Right forelimb (tissue), 1 donor: ENCODE measurements around the gene DAPP1.

Experiments used
- DNase-seq: peaks from one replicate; pipeline ENCODE4 v3.0.0-alpha.2; 2018

Gene DAPP1

DNA sequence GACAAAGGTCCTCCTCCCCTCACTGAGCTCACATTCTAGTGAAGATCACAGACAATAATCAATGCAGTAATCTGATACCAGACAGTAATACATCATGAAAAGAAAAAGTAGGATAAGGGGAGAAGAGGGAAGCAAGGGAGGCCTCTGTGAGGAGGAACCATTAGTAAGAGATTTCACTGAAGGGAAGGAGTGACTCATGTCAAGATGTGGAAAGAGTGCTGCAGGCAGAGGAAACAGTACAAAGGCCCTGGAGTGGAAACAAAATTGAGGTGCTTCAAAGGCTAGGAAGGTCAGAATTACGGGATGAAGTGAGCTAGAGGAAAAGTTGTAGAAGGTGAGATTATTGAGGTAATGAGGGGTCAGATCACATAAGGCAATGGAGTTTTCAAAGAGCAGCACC, 39.5 kb downstream of the DAPP1 start:
- DNase-seq = no peak

DNA sequence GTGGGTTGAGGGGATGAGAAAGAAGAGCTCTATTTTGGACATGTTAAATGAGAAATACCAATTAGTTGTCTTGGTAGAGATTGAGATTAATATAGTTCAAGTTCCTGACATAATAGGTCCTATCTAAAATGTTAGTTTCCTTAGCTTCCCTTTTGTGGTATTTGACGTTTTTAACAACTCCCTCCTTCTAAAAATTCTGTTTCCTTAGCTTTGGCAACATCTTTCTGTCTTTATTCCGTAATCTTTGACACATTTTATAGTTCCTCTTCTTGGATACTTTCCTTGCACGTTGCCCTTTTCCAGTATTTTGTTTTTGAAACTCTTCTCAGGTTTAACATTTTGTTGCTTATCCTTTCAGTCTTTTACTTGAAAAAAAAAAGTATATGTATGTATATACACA, 40.7 kb downstream of the DAPP1 start:
- no peak for DNase-seq

DNA sequence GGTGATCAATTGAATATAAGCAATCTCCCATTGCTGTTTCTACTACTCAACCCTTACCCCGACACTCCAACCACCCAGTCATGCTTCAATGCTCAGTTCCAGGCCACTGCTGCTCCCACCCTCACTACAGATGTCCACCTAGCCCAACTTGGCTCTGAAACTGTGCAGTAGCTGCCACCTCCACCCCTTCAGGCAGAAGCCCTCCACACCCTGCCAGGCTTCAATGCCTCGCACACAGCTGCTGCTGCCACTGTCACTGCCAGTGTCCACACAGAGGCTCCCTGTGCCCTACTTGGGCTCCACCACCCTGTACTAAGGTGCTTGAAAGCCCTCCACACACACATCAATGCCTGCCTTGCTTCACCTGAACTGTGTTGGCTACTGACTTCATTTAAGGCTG, 43.0 kb downstream of the DAPP1 start:
- no peak for DNase-seq

DNA sequence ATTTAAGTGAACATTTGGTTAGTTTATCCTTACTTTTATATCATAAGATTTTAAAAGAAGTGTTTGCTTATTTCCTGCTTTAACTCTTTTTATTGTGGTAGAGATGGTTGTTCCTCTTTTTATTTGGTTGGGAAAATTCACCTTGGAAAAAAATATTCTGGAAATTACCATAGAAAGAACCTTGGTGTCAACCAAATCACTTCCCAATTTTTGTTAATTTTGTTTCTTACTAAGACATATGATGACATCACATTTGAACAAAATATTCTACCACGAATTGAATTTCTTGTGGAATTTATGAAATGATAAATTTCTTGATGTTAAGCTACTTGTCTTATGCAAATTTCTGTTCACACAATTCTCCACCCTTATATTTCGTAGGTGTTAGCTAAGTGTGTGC, 43.9 kb downstream of the DAPP1 start:
- DNase-seq = no peak

DNA sequence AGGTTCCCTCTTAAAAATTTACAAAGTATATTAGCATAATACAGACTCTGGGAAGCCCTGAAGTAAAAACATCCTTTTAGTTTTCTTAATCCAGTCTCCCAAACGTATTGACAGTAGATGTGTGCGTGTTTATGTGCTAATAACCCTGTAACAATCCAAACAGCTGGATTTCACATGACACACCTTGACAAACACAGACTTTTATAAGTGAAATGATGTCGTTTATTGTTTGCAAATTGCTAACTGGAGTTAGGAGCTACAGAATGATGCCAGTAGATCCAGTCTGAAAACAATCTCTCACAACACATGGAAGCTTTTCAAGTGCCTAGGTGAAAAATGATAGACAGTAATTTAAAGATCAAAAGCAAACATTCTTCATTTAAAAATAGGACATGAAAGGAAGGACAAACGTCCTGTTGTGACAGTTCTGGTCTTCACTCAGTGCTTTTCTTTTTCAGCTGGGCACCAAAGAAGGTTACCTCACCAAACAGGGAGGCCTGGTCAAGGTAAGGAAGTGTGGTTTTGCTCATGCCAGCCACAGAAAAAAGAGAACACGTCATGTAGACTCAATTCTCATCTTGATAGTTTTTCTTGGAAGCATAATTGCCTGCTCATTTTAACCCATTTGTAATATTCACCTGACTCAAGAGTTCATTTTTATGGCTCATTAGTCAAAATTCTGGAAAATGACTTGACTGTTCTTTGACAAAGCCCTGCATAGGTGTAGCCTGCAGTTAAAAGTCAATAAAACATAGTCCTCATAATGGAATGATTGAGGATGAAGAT, 44.7 kb downstream of the DAPP1 start:
- DNase-seq = no peak

DNA sequence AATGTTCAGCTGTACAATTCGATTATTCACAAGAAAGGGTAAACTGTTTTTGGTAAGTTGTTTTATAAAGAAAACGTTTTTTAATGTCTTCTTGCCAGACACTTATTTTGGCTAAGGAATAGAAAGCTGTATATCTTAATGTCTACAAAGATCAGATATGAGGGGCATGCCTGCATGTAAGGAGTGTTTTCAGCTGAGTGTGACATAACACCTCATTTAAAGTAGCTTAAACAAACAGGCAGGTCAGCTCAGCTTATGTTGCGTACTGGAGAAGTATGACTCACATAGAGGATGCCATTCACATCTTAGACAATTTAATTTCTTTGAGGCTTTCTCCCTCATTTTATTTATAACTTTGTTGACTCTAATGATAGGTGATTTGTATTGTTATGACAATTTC, 47.2 kb downstream of the DAPP1 start:
- no peak for DNase-seq

DNA sequence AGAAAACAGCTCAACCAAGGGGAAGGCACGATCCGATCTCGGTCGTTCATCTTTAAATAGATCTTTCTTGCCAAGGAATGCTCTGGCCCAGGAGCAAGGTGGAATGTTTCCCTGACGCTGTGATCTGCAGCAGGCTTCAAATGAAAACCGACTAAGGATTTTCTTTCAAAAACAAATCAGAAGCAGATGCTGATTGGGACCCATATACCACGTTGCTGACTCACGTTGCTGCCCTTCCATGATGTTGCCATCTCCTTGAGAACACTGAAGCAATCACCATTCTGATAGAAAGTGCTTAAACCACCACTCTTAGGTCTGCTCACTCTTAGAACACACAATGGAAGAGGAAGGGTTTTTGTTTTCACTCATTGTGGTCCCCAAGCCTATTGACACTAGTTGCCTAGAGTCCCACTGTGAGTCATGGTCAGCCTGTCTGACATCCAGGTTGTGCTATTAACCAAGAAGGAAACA, 51.5 kb downstream of the DAPP1 start:
- DNase-seq = no peak

DNA sequence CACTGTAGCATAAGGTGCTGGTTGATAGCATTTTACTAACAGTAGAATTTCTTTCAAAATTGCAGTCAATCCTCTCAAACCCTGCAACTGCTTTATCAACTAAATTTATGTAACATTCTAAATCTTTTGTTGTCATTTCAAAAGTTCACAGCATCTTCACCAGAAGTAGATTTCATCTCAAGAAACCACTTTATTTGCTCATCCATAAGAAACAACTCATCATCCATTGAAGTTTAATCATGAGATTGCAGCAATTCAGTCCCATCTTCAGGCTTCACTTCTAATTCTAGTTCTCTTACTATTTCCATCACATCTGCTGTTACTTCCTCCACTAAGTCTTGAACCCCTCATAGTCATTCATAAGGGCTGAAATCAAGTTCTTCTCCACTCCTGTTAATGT, 55.9 kb downstream of the DAPP1 start:
- no peak for DNase-seq

DNA sequence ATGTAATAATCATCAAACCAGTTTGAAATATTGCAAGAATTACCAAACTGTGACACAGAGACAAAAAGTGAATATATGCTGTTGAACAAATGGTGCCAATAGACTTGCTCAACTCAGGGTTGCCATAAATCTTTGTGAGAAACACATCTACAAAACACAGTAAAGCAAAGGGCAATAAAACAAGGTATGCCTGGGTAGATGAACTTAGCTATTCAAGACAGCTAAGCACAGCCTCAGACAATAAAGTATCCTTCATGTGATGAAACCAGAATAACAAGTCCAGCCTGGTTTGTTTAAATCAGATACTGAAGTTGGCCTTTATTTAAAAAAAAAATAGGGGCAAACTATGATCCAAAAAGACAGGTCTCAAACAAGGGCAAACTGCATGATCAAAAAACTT, 58.4 kb downstream of the DAPP1 start:
- no peak for DNase-seq

DNA sequence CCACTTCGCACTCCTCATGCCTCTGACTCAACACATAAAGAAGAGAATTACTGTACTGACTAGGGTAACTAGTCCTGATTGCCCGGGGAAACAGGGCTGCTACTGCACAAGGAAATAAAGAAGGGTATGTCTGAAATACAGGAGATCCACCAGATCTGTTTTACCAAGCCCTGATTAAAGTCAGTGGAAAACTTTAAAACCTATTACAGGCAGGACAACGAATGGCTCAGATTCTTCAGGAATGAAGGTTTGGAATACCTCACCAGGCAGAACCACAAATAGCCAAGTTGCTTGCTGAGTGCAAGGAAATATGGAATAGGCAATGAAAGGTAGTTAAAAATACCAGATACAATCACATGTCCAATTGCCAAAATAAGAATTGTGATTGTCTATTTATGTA, 60.3 kb downstream of the DAPP1 start:
- DNase-seq = no peak

DNA sequence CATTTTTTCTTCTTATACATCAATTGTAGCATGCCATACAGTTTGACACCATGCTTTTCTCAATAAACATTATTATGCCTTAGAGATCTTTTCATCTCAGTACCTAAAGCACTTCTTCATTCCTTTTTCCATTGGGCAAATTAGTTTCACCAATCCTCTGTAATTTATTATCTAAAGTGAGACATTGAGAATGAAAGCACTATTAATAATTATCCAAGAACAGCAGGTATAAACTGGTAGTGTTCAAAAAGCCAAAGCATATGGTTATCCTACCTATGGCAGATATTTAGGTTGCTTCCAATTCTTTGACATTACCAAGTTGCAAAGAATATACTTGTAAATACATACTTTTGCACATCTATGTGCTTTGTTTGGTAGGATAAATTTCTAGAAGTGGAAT, 62.0 kb downstream of the DAPP1 start:
- no peak for DNase-seq

DNA sequence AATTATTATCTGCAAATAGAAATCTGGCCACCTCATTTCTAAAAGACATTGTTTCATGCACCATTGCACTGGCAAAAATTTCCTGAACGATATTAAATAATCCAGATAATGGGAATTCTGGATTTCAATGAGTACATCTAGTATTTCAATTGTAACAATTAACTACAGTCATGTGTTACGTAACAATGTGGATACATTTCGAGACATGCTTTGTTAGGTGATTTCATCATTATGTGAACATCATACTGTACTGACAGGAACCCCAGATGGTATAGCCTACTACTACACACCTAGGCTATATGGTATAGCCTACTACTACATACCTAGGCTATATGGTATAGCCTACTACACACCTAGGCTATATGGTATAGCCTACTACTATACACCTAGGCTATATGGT, 62.8 kb downstream of the DAPP1 start:
- no peak for DNase-seq

DNA sequence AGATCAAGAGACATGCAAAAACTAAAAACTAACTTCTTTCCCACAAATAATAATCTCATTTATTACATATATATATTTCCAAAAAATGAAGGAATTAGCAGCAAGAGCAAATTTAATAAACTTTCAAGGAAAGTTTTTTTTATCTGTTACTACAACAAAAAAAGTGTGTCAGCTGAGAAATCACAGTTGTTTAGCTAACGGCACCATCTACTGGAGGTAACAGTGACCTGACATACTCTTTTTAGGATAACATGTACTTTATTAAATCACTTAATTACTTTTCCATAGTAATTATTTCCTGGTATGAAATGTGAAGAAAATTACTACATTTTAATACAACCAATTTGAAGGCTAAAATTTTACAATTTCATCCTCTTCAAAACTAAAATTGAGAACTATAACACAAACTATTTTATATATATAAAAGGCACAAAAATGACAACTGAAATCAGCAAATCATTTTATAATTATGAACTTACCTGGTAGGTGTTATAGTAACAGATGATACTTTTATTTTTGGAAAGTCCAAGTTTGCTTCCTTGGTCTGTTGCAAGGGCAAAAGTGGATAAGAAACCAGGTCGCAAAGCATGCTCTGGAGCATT, 68.5 kb downstream of the DAPP1 start:
- no peak for DNase-seq

DNA sequence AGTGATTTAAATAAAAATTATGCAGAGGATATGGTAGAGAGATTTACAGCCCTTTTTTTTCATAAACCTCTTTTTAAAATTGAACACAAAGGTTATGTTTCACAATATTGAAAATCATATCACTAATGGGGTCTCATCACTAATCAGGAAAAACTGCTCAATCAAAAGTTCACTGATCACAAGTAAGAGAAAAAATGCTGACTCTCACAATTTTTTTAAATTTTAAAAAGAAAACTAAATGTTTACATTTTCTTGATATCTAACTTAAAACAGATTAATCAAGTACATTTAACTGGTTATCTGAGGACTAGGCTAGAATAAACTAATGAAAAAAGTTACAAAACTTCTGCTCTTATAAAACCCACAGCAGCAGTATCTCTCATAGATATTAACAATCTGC, 69.1 kb downstream of the DAPP1 start:
- DNase-seq = no peak

DNA sequence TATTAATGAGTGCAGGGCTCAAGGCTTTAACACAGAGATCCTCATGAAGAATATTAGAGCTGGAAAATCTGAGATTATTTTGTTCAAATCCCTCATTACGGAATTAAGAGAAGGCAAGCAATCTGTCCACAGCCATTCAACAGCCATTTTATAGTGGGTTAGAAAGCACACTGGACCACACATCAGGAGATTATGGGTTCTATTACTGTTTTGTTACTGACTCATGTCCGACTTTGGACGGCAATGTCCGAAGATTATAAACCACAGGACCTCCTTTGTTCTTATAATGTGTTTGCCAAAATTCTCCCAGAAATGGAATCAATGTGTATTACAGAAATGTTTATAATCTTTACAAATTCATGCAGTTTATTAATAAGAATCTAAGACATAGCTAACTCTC, 69.5 kb downstream of the DAPP1 start:
- DNase-seq = no peak

DNA sequence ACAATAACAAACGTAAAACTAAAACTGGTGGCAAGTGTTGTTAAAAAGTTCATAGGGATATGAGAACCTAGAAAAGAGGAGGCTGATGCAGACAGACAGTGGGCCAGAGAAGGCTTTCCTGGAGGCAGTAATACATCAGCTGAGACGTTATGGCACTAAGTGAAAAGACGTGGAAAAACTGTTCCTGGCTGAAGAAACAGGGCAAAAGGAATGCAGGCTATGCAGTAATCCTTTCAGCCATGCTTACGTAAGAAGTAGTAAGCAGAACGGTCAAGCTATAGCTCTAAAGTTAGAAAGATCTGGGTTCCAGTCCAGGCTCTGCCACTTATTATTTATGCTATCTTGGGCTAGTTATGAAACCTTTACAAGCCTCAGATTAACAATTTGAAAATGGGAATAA, 71.2 kb downstream of the DAPP1 start:
- no peak for DNase-seq

DNA sequence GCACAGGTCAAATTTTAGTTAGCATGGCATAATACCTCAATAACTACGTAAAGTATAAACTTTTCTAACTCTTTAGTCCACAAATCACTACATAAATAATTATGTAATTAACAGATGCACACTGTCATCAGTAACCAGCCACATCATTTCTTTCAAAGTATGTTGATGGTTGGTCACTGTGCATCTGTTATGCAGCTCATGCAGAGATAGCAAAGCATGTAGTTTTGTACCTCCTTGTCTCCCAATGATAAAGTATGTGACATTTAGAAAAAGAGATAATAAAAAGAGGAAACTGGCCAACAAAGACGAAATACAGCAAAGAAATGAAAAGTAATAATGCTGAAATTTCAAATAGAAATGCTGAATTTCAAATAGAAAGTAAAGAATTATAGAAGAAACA, 74.7 kb downstream of the DAPP1 start:
- no peak for DNase-seq

DNA sequence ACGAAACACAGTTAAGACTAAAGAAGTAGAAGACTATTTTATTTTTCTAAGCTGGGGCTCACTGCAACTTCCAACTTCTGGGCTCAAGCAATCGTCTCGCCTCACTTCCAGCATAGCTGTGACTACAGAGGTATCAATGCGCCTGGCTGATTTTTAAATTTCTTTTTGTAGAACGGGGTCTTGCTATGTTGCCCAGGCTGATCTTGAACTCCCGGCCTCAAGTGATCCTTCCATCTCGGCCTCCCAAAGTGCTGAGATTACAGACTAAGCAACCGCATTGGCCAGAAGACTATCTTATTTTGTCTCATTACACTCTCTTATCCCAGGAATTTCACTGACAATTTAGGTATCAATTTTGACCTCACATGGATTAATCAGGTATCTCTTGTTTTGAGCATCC, 76.4 kb downstream of the DAPP1 start:
- no peak for DNase-seq

DNA sequence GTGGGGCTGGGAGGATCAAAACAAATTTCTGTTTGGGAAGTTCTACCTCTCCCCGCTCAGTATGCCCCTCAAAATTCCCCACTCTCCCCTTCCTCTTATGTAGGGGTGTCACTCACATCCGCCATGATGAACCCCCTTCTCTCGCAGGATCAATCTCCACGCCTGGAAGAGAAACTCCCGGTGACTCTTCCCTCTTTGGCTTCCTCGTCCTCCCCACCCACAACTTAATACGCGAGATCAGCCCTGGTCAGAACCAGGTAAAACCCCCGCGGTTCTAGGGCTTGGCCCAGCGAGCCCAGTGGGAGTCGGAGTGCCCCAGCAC, 77.2 kb downstream of the DAPP1 start:
- no peak for DNase-seq

DNA sequence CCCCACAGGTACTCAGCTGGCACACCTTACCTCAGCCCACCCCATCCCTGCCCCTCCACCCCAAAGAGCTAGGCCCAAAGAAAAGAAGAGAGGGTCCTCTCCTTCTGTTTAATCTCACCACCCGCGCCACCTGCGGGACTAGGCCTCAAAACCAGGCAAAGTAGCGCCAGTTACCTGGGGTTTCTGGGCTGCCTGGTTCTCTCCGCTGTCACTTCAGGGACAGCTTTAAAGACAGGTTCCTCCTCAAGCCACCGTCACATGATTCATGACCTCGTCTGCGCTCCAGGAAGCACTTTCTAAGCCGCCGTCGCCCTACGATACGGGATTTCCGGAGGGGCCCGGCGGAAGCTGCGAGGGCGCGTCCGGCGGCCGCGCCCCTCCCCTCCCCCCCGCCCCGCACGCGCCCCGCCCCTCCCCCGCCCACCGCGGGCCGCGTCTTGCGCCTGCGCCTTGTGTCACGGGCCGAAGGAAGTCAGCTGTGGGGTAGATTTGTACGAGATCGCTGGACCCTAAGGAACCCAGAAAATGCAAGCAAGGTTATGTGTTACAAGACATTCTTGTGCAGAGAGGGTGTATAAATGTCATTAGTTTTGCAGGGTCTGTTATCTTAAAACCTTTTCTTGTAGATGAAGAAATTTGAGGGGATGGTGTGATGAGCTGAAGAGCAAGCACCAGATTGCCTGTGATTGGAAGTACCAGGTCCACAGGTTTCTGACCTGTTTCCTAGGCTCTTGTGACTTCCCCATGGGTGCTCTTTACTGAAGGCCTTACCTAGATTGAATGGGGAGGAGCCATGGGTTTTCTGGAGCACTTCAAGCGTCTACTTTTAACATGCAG, 77.8 kb downstream of the DAPP1 start, which contains the start of gene LAMTOR3:
TSS of gene LAMTOR3 (minus strand) at position 267 of the 837 bp plus-strand sequence. CDS start 464 bp downstream, outside the sequence.
- peak; percentile 93 for DNase-seq

DNA sequence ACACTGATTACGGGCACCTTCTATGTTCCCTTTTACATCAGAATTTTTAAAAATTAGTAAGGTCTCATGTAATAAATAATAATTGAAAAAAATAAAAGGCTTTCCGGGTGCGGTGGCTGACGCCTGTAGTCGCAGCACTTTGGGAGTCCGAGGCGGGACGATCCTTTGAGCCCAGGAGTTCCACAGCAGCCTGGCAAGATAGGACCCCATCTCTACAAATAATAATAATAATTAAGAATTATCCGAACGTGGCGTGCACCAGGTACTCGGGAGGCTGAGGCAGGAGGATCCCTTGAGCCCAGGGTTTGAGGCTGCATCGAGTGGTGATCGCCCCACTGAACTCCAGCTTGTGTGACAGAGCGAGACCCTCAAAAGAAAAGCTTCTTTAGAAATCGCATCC, 78.4 kb downstream of the DAPP1 start:
- DNase-seq = no peak

DNA sequence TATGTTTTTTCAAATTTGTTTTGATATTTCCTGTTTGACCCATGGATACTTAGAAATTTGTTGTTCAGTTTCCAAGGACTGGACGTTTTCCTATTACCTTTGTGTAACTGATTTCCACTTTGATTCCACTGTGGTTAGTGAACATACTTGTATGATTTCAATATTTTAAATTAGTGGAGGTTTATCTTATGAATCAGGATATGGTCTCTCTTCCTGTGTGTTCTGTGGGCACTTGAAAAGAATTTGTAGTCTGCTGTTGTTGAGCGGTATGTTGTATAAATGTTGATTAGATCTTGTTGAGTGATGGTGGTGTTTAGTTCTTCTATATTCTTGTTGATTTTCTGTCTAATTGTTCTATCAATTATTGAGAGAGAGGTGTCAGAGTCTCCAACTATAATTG, 98.8 kb downstream of the DAPP1 start:
- DNase-seq = no peak

DNA sequence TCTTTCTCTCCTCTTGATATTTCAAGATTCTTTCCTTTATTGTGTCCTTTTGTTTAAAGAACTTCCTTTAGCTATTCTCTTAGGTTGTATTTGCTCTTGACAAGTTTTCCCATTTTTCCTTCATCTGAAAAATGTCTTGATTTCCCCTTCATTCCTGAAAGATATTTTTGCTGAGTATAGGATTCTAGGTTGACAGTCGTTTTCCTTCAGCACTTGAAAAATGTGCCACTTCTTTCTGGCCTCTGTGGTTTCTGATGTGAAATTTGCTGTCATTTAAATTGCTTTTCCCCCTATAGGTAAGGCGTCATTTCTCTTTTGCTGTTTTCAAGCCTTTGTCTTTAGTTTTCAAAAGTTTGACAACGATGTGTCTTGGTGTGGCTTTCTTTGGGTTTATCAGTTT, 100.9 kb downstream of the DAPP1 start:
- no peak for DNase-seq

DNA sequence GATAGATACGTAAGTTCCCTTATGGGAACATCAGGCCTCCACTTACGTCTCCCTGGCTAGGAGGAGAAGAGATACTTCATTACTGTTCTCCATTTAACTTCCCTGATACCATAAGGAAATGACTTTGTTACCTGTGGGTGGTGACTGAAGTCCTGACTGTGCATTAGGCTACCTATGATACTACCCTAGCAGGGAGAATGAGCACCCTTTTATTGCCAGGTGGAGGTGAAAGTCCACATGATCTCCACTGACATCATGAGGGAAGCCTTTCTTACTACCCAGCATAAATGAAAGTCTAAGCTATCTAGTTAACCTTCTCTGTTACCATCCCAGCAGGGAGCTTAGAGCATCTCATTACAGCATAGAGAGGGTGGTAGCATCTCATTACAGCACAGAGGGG, 102.0 kb downstream of the DAPP1 start:
- DNase-seq = no peak
